ENCODE results near the gene RTF1.

The RTF1 gene

DNA sequence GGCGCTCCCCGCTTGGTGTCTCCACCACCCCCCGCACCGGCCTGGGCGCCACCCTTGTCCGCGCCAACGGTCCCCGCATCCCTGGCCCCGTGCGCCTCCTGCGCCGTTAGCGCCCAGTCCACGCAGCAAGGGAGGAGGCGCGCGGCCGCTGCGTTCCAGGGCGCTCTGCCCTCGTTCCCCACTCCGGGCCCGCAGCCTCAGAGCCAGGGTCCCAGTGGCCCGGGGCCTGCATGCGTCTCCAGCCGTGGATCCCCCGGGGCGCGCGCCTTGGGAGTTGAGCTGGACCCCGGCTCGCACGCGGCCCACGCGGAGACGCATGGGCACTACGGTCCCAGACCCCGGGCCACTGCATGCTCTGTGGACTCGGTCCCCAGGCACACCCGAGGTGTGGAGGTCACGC lies 69.4 kb downstream of the RTF1 start:
- Histone ChIP-seq H3K27ac (ENCODE audit: insufficient read depth, low read depth, low read length, poor library complexity, severe bottlenecking) (no peak overlapping the region), H3K4me3 (ENCODE audit: insufficient read depth, low read depth, low read length) (no peak overlapping the region), H3K9me3 (ENCODE audit: control insufficient read depth, low read length) (no peaks in the 10 kb centered on the region), H3K27me3 (ENCODE audit: control insufficient read depth, insufficient read depth, low read length, poor library complexity, severe bottlenecking) (peaks cover 12% of the 10 kb centered on the region), H3K4me1 (ENCODE audit: control insufficient read depth, insufficient read depth, low read length) (no peaks in the 10 kb centered on the region), H3K36me3 (ENCODE audit: control insufficient read depth, insufficient read depth, low read length) (peaks cover 8% of the 10 kb centered on the region)
- 94% methylated on average over 43 of the region's 43 CpGs for WGBS, 2 experiments

- Histone ChIP-seq H3K4me3 (ENCODE audit: insufficient read depth, low read depth, low read length) (no peak overlapping the region), H3K36me3 (ENCODE audit: control insufficient read depth, insufficient read depth, low read length) (no peaks in the 10 kb centered on the region), H3K4me1 (ENCODE audit: control insufficient read depth, insufficient read depth, low read length) (no peaks in the 10 kb centered on the region), H3K9me3 (ENCODE audit: control insufficient read depth, low read length) (no peaks in the 10 kb centered on the region), H3K27me3 (ENCODE audit: control insufficient read depth, insufficient read depth, low read length, poor library complexity, severe bottlenecking) (peaks cover 23% of the 10 kb centered on the region), H3K27ac (ENCODE audit: insufficient read depth, low read depth, low read length, poor library complexity, severe bottlenecking) (no peak overlapping the region)
- WGBS, 2 experiments = 89 to 93% methylated on average over 9 of the region's 9 CpGs
Observed at GRCh38 chr15:41487381-41487780, 70.5 kb downstream of the RTF1 start.

DNA sequence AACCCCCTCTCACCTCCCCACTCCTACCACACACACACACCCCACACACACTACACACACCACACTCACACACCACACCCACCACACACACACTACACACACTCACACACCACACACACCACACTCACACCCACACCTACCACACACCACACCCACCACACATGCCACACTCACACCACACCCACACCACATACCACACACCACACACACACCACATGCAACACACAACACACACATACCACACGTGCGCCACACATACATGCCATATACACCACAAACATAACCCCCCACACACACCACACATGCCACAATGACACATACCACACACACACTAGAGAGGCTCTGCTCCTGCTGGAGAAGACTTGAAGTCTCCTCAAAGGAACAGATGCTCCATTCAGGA lies 70.9 kb downstream of the RTF1 start:
- Histone ChIP-seq H3K27me3 (ENCODE audit: control insufficient read depth, insufficient read depth, low read length, poor library complexity, severe bottlenecking) (peaks cover 28% of the 10 kb centered on the region), H3K27ac (ENCODE audit: insufficient read depth, low read depth, low read length, poor library complexity, severe bottlenecking) (no peak overlapping the region), H3K4me3 (ENCODE audit: insufficient read depth, low read depth, low read length) (no peak overlapping the region), H3K36me3 (ENCODE audit: control insufficient read depth, insufficient read depth, low read length) (no peaks in the 10 kb centered on the region), H3K9me3 (ENCODE audit: control insufficient read depth, low read length) (no peaks in the 10 kb centered on the region), H3K4me1 (ENCODE audit: control insufficient read depth, insufficient read depth, low read length) (no peaks in the 10 kb centered on the region)
- WGBS, 2 experiments = 92 to 97% methylated on average over 2 of the region's 2 CpGs

- Histone ChIP-seq H3K27me3 (ENCODE audit: control insufficient read depth, insufficient read depth, low read length, poor library complexity, severe bottlenecking) (peaks cover 46% of the 10 kb centered on the region), H3K9me3 (ENCODE audit: control insufficient read depth, low read length) (no peaks in the 10 kb centered on the region), H3K36me3 (ENCODE audit: control insufficient read depth, insufficient read depth, low read length) (no peaks in the 10 kb centered on the region), H3K4me1 (ENCODE audit: control insufficient read depth, insufficient read depth, low read length) (peaks cover 1% of the 10 kb centered on the region), H3K27ac (ENCODE audit: insufficient read depth, low read depth, low read length, poor library complexity, severe bottlenecking) (no peak overlapping the region), H3K4me3 (ENCODE audit: insufficient read depth, low read depth, low read length) (no peak overlapping the region)
- 87 to 99% methylated on average over 2 of the region's 2 CpGs for WGBS, 2 experiments
Observed at GRCh38 chr15:41489641-41490040, 72.7 kb downstream of the RTF1 start.

- 67 to 72% methylated on average over 4 of the region's 4 CpGs for WGBS, 2 experiments
- no peak overlapping the region for H3K27ac ChIP-seq (ENCODE audit: insufficient read depth, low read depth, low read length, poor library complexity, severe bottlenecking)
Observed at GRCh38 chr15:41490355-41490754, 73.5 kb downstream of the RTF1 start.

GRCh38 chr15:41491889-41492288 lies 75.0 kb downstream of the RTF1 start:
- Histone ChIP-seq H3K36me3 (ENCODE audit: control insufficient read depth, insufficient read depth, low read length) (no peaks in the 10 kb centered on the region), H3K9me3 (ENCODE audit: control insufficient read depth, low read length) (no peaks in the 10 kb centered on the region), H3K27ac (ENCODE audit: insufficient read depth, low read depth, low read length, poor library complexity, severe bottlenecking) (no peak overlapping the region), H3K4me3 (ENCODE audit: insufficient read depth, low read depth, low read length) (no peak overlapping the region), H3K4me1 (ENCODE audit: control insufficient read depth, insufficient read depth, low read length) (peaks cover 14% of the 10 kb centered on the region), H3K27me3 (ENCODE audit: control insufficient read depth, insufficient read depth, low read length, poor library complexity, severe bottlenecking) (peaks cover 68% of the 10 kb centered on the region)
- 86 to 96% methylated on average over 4 of the region's 4 CpGs for WGBS, 2 experiments

More at GRCh38 chr15:41490355-41490754, 73.5 kb downstream of the RTF1 start:
- H3K9me3 ChIP-seq (ENCODE audit: control insufficient read depth, low read length) = no peaks in the 10 kb centered on the region
- no peak overlapping the region for H3K4me3 ChIP-seq (ENCODE audit: insufficient read depth, low read depth, low read length)
- no peaks in the 10 kb centered on the region for H3K36me3 ChIP-seq (ENCODE audit: control insufficient read depth, insufficient read depth, low read length)
- peaks cover 8% of the 10 kb centered on the region for H3K4me1 ChIP-seq (ENCODE audit: control insufficient read depth, insufficient read depth, low read length)
- H3K27me3 ChIP-seq (ENCODE audit: control insufficient read depth, insufficient read depth, low read length, poor library complexity, severe bottlenecking) = peaks cover 53% of the 10 kb centered on the region

DNA sequence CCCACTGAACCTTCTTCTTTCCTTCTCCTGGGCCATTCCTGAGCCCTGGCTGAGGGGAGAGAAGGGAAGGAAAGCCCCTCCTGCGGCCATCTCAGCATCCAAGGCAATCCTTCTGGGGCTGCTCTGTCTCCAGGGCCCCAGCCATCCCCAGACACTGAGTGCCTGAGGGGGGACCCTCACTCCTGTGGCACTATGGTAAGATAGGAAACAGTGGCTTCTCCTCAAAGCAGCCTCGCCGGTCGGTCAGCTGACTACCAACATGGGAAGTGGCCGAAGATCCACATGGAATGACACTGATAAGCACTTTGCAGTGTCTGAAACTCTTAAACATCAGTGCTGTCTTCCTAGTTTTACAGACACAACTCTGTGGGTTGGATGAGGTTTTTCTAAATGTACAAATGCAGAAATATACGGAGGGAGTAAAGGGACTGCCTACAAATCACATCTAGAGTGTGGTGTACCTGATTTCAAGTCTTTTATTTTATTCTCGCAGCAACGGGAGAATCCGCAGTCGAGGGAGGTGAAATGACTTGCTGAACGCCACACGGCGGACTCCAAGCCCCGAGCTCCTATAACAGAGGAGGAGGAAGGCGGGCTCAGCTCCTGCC lies 75.8 kb downstream of the RTF1 start:
- 11 to 13% methylated on average over 15 of the region's 15 CpGs for WGBS, 2 experiments

DNA sequence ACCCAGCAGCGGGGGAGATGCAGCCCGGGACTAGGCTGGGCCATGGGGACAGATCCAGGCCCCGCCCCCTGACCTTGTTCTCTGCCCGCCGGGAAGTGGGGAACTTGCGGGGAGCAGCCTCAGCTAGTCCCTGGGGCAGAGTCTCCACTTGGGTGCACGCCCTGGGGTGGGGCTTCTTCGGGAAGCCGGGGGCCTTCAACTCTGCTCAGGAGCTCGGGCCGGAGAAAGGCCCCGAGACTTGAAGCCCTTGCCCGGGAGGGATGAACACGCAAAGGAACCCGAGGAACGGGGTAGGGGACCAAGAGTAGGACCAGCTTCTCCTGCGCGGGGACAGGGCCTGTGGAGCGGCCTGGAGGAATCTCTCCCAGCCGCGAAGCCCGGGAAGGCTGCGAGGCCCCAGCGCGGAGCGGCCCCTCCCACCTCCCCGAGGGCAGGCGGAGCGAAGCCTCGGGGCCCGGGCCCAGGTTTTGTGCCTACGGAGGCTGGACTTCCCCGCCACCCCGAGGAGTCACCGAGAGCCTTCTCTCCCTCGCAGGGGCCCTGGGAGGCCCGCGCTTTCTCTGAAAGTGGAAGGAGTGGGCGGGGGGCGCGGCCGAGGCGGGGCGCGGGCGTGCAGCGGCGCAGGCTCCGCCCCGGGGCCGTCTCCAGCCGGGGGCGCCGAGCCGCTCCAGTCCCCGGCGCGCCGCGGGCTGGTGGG lies 76.5 kb downstream of the RTF1 start, which contains the start of gene ITPKA:
TSS of gene ITPKA (plus strand) at position 670 of the 697 bp plus-strand sequence. CDS start 54 bp downstream, outside the sequence.
- H3K4me1 ChIP-seq (ENCODE audit: control insufficient read depth, insufficient read depth, low read length) = peaks cover 14% of the 10 kb centered on the region
- WGBS, 2 experiments = 0 to 1% methylated on average over 60 of the region's 60 CpGs
- peaks cover 83% of the 10 kb centered on the region for H3K27me3 ChIP-seq (ENCODE audit: control insufficient read depth, insufficient read depth, low read length, poor library complexity, severe bottlenecking)

More for the DNA sequence above, 75.8 kb downstream of the RTF1 start:
- H3K4me3 ChIP-seq (ENCODE audit: insufficient read depth, low read depth, low read length) = peak overlapping the region; percentile 55
- H3K27me3 ChIP-seq (ENCODE audit: control insufficient read depth, insufficient read depth, low read length, poor library complexity, severe bottlenecking) = peaks cover 77% of the 10 kb centered on the region
- H3K27ac ChIP-seq (ENCODE audit: insufficient read depth, low read depth, low read length, poor library complexity, severe bottlenecking) = no peak overlapping the region
- peaks cover 14% of the 10 kb centered on the region for H3K4me1 ChIP-seq (ENCODE audit: control insufficient read depth, insufficient read depth, low read length)
- H3K36me3 ChIP-seq (ENCODE audit: control insufficient read depth, insufficient read depth, low read length) = no peaks in the 10 kb centered on the region
- H3K9me3 ChIP-seq (ENCODE audit: control insufficient read depth, low read length) = no peaks in the 10 kb centered on the region

GRCh38 chr15:41493902-41494189 lies 77.0 kb downstream of the RTF1 start:
- H3K4me3 ChIP-seq (ENCODE audit: insufficient read depth, low read depth, low read length) = peak overlapping the region; percentile 55
- H3K9me3 ChIP-seq (ENCODE audit: control insufficient read depth, low read length) = no peaks in the 10 kb centered on the region
- 0 to 1% methylated on average over 41 of the region's 41 CpGs for WGBS, 2 experiments
- peaks cover 14% of the 10 kb centered on the region for H3K4me1 ChIP-seq (ENCODE audit: control insufficient read depth, insufficient read depth, low read length)
- H3K36me3 ChIP-seq (ENCODE audit: control insufficient read depth, insufficient read depth, low read length) = no peaks in the 10 kb centered on the region
- peaks cover 88% of the 10 kb centered on the region for H3K27me3 ChIP-seq (ENCODE audit: control insufficient read depth, insufficient read depth, low read length, poor library complexity, severe bottlenecking)
- H3K27ac ChIP-seq (ENCODE audit: insufficient read depth, low read depth, low read length, poor library complexity, severe bottlenecking) = no peak overlapping the region

More for the DNA sequence above, 76.5 kb downstream of the RTF1 start, which contains the start of gene ITPKA:
- H3K9me3 ChIP-seq (ENCODE audit: control insufficient read depth, low read length) = no peaks in the 10 kb centered on the region
- H3K27ac ChIP-seq (ENCODE audit: insufficient read depth, low read depth, low read length, poor library complexity, severe bottlenecking) = no peak within 1 kb of the TSS
- peak within 1 kb of the TSS; percentile 55 for H3K4me3 ChIP-seq (ENCODE audit: insufficient read depth, low read depth, low read length)
- no peaks in the 10 kb centered on the region for H3K36me3 ChIP-seq (ENCODE audit: control insufficient read depth, insufficient read depth, low read length)

- Histone ChIP-seq H3K36me3 (ENCODE audit: control insufficient read depth, insufficient read depth, low read length) (no peaks in the 10 kb centered on the region), H3K4me3 (ENCODE audit: insufficient read depth, low read depth, low read length) (peak overlapping the region; percentile 55), H3K27me3 (ENCODE audit: control insufficient read depth, insufficient read depth, low read length, poor library complexity, severe bottlenecking) (peaks cover 93% of the 10 kb centered on the region), H3K27ac (ENCODE audit: insufficient read depth, low read depth, low read length, poor library complexity, severe bottlenecking) (no peak overlapping the region), H3K4me1 (ENCODE audit: control insufficient read depth, insufficient read depth, low read length) (peaks cover 14% of the 10 kb centered on the region), H3K9me3 (ENCODE audit: control insufficient read depth, low read length) (no peaks in the 10 kb centered on the region)
- 2% methylated on average over 77 of the region's 77 CpGs for WGBS, 2 experiments
Observed at GRCh38 chr15:41494190-41494921, 77.5 kb downstream of the RTF1 start.
